Activated B cell treated with CpG ODN at 0.5 μM for 24 hours (primary cell): ENCODE measurements around the gene LAT. TPM values are rescaled to one million over a fixed set of nuclear protein-coding genes. Genes with fewer than 3 reads are reported as not detected.
A peak's percentile ranks its signal among the peaks of the same experiment; 100 is the strongest.

ENCODE experiments used
- ATAC-seq: fragments of 200-7000 bp; cut with Tn5 transposase; one replicate; pipeline ENCODE4 v1.10.0; 2021; ENCODE audit warnings: low read depth, mild to moderate bottlenecking, moderate library complexity
- CTCF ChIA-PET: fragments of 350-600 bp; sonication (Branson Sonifier 250); formaldehyde crosslinking; loops from one replicate; lab custom pipeline; 2021; ENCODE audit warnings: antibody characterized with exemption; lab: Charles Lee
- POLR2A ChIA-PET: fragments of 350-600 bp; sonication (Branson Sonifier 250); formaldehyde crosslinking; loops from one replicate; lab custom pipeline; 2021; ENCODE audit warnings: antibody characterized with exemption; lab: Charles Lee
- DNase-seq: peaks from one replicate; pipeline ENCODE4 v3.0.0; 2022
- H3K27ac Mint-ChIP-seq: one replicate; pipeline ENCODE4 v1.8.0; 2020; ENCODE audit warnings: mixed read lengths
- H3K27me3 Mint-ChIP-seq: one replicate; pipeline ENCODE4 v1.8.0; 2021; ENCODE audit warnings: mixed read lengths
- H3K36me3 Mint-ChIP-seq: one replicate; pipeline ENCODE4 v1.8.0; 2021; ENCODE audit warnings: low read depth, mixed read lengths
- H3K4me1 Mint-ChIP-seq: one replicate; pipeline ENCODE4 v1.8.0; 2021; ENCODE audit warnings: mixed read lengths
- H3K4me3 Mint-ChIP-seq: one replicate; pipeline ENCODE4 v1.8.0; 2020; ENCODE audit warnings: mild to moderate bottlenecking, mixed read lengths
- H3K9me3 Mint-ChIP-seq: one replicate; pipeline ENCODE4 v1.8.0; 2020; ENCODE audit warnings: mixed read lengths
- intact Hi-C: fragments of 100-400 bp; cut with micrococcal nuclease; formaldehyde crosslinking; loops from one replicate; pipeline ENCODE4 v1.15.1; 2024
- total RNA-seq: library from RNA; stranded (reverse); gene quantifications from 2 replicates; pipeline ENCODE4 v1.2.3, GENCODE V29; 2022
- TF ChIP-seq, protein P1 (sequence below): fragments of 200-600 bp; IDR thresholded peaks from one replicate; pipeline ENCODE4 v1.8.0; 2022; ENCODE audit warnings: antibody characterized with exemption, mild to moderate bottlenecking

LAT gene
- total RNA-seq, 1 donor from 2014 or later: 6.2 TPM

DNA sequence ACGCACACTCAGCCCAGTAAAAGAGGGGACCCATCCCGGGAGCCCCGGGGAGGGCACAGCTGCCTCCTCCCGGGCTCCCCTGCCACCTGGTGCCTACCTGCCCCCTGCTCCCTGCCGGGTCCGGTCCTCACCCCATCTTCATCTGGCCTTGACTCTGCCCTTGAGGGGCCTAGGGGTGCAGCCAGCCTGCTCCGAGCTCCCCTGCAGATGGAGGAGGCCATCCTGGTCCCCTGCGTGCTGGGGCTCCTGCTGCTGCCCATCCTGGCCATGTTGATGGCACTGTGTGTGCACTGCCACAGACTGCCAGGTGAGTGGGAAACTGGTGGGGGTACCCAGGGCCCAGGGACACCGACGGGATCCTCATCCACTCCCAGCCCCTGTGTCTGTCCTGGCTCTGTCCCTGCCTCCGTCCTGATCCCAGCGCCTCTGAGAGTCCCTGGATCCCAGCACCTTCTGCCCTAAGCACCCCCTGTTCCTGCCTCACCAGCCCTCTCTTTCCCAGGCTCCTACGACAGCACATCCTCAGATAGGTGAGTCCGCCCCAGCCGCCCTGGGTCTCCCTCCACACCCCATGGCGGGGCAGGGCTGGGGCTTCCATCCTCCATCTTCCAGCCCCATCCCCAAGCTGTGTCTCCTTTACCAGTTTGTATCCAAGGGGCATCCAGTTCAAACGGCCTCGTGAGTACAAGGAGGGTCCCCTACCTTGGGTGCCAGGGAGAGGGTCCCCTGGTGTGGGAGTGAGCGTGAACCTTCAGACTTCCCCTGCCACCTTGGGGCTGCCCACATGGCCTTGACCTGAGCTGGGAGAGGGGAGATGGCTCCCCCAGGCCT lies 574 bp downstream of the LAT start:
- ChIA-PET CTCF (no interaction called here), POLR2A (interaction anchor here (0.7 to 1.7 kb wide), 4 partner anchors 9 to 12 kb away, joined by 3 to 6 read pairs (median 4); partner anchors contain the start of gene SPNS1)
- H3K27me3 Mint-ChIP-seq: no peaks in the 10 kb centered on the region
- TF ChIP-seq, protein P1, sequence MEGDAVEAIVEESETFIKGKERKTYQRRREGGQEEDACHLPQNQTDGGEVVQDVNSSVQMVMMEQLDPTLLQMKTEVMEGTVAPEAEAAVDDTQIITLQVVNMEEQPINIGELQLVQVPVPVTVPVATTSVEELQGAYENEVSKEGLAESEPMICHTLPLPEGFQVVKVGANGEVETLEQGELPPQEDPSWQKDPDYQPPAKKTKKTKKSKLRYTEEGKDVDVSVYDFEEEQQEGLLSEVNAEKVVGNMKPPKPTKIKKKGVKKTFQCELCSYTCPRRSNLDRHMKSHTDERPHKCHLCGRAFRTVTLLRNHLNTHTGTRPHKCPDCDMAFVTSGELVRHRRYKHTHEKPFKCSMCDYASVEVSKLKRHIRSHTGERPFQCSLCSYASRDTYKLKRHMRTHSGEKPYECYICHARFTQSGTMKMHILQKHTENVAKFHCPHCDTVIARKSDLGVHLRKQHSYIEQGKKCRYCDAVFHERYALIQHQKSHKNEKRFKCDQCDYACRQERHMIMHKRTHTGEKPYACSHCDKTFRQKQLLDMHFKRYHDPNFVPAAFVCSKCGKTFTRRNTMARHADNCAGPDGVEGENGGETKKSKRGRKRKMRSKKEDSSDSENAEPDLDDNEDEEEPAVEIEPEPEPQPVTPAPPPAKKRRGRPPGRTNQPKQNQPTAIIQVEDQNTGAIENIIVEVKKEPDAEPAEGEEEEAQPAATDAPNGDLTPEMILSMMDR: no peak
- peak overlapping the region; percentile 41 for H3K4me3 Mint-ChIP-seq
- no peak overlapping the region for H3K27ac Mint-ChIP-seq
- intact Hi-C loops: no loop called here
- DNase-seq (no peak), ATAC-seq (no peak)
- peaks cover 56% of the 10 kb centered on the region for H3K36me3 Mint-ChIP-seq
- H3K4me1 Mint-ChIP-seq: peaks cover 13% of the 10 kb centered on the region
- peaks cover 7% of the 10 kb centered on the region for H3K9me3 Mint-ChIP-seq

DNA sequence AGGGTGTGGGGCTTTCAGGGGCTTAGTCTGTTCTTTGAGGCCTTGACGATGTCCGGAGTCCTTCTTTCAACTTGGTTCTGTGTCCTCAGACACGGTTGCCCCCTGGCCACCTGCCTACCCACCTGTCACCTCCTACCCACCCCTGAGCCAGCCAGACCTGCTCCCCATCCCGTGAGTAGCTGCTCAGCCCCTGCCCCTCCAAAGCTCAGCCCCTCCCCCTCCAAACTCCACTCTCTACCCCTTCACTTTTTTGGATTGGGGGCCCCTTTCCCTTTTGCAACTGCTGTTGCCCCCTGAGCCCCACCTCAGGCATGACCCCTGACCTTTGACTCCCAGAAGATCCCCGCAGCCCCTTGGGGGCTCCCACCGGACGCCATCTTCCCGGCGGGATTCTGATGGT lies 1.2 kb downstream of the LAT start:
- no peak overlapping the region for H3K27ac Mint-ChIP-seq
- ChIA-PET POLR2A (interaction anchor here (0.8 kb wide), 1 partner anchor 11 kb away, joined by 4 read pairs; no protein-coding TSS in a partner anchor), CTCF (no interaction called here)
- intact Hi-C loops: no loop called here
- H3K36me3 Mint-ChIP-seq: peaks cover 50% of the 10 kb centered on the region
- peaks cover 13% of the 10 kb centered on the region for H3K4me1 Mint-ChIP-seq
- TF ChIP-seq, protein P1: no peak
- H3K27me3 Mint-ChIP-seq: no peaks in the 10 kb centered on the region
- H3K9me3 Mint-ChIP-seq: peaks cover 7% of the 10 kb centered on the region
- H3K4me3 Mint-ChIP-seq: no peak overlapping the region
- ATAC-seq: no peak
- no peak for DNase-seq

DNA sequence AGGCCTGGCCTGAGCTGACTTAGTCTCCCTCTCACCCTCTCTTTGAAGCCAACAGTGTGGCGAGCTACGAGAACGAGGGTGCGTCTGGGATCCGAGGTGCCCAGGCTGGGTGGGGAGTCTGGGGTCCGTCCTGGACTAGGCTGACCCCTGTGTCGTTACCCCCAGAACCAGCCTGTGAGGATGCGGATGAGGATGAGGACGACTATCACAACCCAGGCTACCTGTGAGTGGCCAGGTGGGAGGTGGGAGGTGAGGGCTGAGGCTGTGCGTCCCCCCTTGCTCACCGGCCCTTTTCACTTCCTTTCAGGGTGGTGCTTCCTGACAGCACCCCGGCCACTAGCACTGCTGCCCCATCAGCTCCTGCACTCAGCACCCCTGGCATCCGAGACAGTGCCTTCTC lies 1.6 kb downstream of the LAT start:
- Mint-ChIP-seq H3K4me1 (peaks cover 13% of the 10 kb centered on the region), H3K27me3 (no peaks in the 10 kb centered on the region), H3K36me3 (peaks cover 46% of the 10 kb centered on the region), H3K4me3 (no peak overlapping the region), H3K9me3 (peaks cover 7% of the 10 kb centered on the region), H3K27ac (no peak overlapping the region)
- DNase-seq (no peak), ATAC-seq (no peak)
- intact Hi-C loops: no loop called here
- ChIA-PET CTCF (no interaction called here), POLR2A (interaction anchor here (0.8 kb wide), 1 partner anchor 11 kb away, joined by 4 read pairs; no protein-coding TSS in a partner anchor)
- TF ChIP-seq, protein P1: no peak

GRCh38 chr16:28987170-28987853 lies 2.5 kb downstream of the LAT start:
- TF ChIP-seq, protein P1: no peak
- ChIA-PET CTCF (no interaction called here), POLR2A (interaction anchor here (1.2 kb wide), 1 partner anchor 13 kb away, joined by 3 read pairs; no protein-coding TSS in a partner anchor)
- Mint-ChIP-seq H3K4me1 (peaks cover 13% of the 10 kb centered on the region), H3K9me3 (peaks cover 7% of the 10 kb centered on the region), H3K36me3 (peaks cover 39% of the 10 kb centered on the region), H3K4me3 (no peak overlapping the region), H3K27me3 (no peaks in the 10 kb centered on the region), H3K27ac (no peak overlapping the region)
- DNase-seq: no peak
- no peak for ATAC-seq
- intact Hi-C loops: no loop called here

- Mint-ChIP-seq H3K27ac (no peak overlapping the region), H3K4me3 (no peak overlapping the region), H3K4me1 (peaks cover 10% of the 10 kb centered on the region), H3K27me3 (no peaks in the 10 kb centered on the region), H3K9me3 (peaks cover 7% of the 10 kb centered on the region), H3K36me3 (peaks cover 20% of the 10 kb centered on the region)
- TF ChIP-seq, protein P1: no peak
- no peak for DNase-seq
- ChIA-PET CTCF (no interaction called here), POLR2A (no interaction called here)
- intact Hi-C loops: no loop called here
- no peak for ATAC-seq
Measured at GRCh38 chr16:28989363-28989762, 4.5 kb downstream of the LAT start.
